H1 (cell line): Measurements from ENCODE around the gene DNMT3L. TPM values are rescaled to one million over a fixed set of nuclear protein-coding genes. Genes with fewer than 3 reads are reported as not detected.
"Not testable (repeated sequence)": the region's sequence is repeated elsewhere in the genome, so short reads cannot be mapped to it uniquely, and the experiment has no call there.

Experiments
- CTCF ChIA-PET: fragments of 300-600 bp; sonication (Branson Sonifier 250); formaldehyde crosslinking; loops from one replicate; lab custom pipeline; 2021; ENCODE audit not compliant: partially characterized antibody; lab: Charles Lee
- POLR2A ChIA-PET: fragments of 300-600 bp; sonication (Branson Sonifier 250); formaldehyde crosslinking; loops from one replicate; lab custom pipeline; 2021; ENCODE audit warnings: inconsistent platforms; ENCODE audit not compliant: partially characterized antibody; lab: Charles Lee
- DNase-seq, 2 experiments: peaks; one replicate each; pipeline versions ENCODE4 v3.0.0 to v3.0.0-alpha.2; 2010 to 2022; ENCODE audit warnings: low spot score in 2 of 2, low read depth in 1 of 2, mixed read lengths in 1 of 2
- FAIRE-seq: peaks from 2 replicates; lab custom pipeline; 2011; peaks lifted over from hg19 to GRCh38; lab: Jason Lieb, UNC
- H2AFZ ChIP-seq: 2 replicates; pipeline ENCODE4 v1.8.1; 2012; ENCODE audit warnings: low read length, inconsistent platforms
- H2AK5ac ChIP-seq: 2 replicates; pipeline ENCODE4 v1.6.1; 2013; ENCODE audit warnings: low read depth, low read length
- H2BK120ac ChIP-seq: replicated peaks from 2 replicates; pipeline ENCODE3; 2013; ENCODE audit warnings: low read depth, low read length, inconsistent platforms
- H2BK12ac ChIP-seq: 2 replicates; pipeline ENCODE4 v1.6.1; 2013; ENCODE audit warnings: low read depth, low read length
- H2BK15ac ChIP-seq: 2 replicates; pipeline ENCODE4 v1.6.1; 2013; ENCODE audit warnings: low read length
- H2BK20ac ChIP-seq: 2 replicates; pipeline ENCODE4 v1.6.1; 2013; ENCODE audit warnings: low read length
- H2BK5ac ChIP-seq: 2 replicates; pipeline ENCODE4 v1.6.1; 2013; ENCODE audit warnings: low read depth, low read length
- H3K14ac ChIP-seq: 2 replicates; pipeline ENCODE4 v1.6.1; 2013; ENCODE audit warnings: inconsistent platforms; ENCODE audit not compliant: insufficient read length
- H3K18ac ChIP-seq: 2 replicates; pipeline ENCODE4 v1.6.1; 2013; ENCODE audit warnings: low read length; ENCODE audit errors: extremely low read depth
- H3K23ac ChIP-seq: 2 replicates; pipeline ENCODE4 v1.6.1; 2013; ENCODE audit warnings: inconsistent platforms; ENCODE audit not compliant: insufficient read length
- H3K23me2 ChIP-seq: 2 replicates; pipeline ENCODE4 v1.6.1; 2013; ENCODE audit warnings: low read depth, low read length
- H3K27ac ChIP-seq: 2 replicates; pipeline ENCODE4 v1.6.1; 2011; ENCODE audit warnings: low read depth, low read length, inconsistent platforms
- H3K27me3 ChIP-seq, 4 experiments: replicated peaks in 1 of 4; 1 replicate in 1 of 4; 2 replicates in 3 of 4; pipeline versions ENCODE4 v1.6.1 to v1.8.1; 2011 to 2013; ENCODE audit warnings: low read length in 3 of 4, mild to moderate bottlenecking in 3 of 4, inconsistent platforms in 2 of 4, mixed read lengths in 2 of 4, moderate library complexity in 1 of 4; ENCODE audit not compliant: control insufficient read depth in 3 of 4, insufficient read depth in 3 of 4; ENCODE audit errors: extremely low read depth in 1 of 4
- H3K36me3 ChIP-seq, 4 experiments: 2 replicates each; pipeline versions ENCODE4 v1.6.1 to v1.8.1; 2011 to 2013; ENCODE audit warnings: mild to moderate bottlenecking in 4 of 4, low read length in 3 of 4, moderate library complexity in 2 of 4, control low read depth in 1 of 4, inconsistent platforms in 1 of 4; ENCODE audit not compliant: insufficient read depth in 4 of 4, control insufficient read depth in 2 of 4
- H3K4ac ChIP-seq: replicated peaks from 2 replicates; pipeline ENCODE3; 2013; ENCODE audit warnings: low read length, low read depth, mixed read lengths, inconsistent platforms; ENCODE audit not compliant: insufficient read length
- H3K4me1 ChIP-seq, 4 experiments: replicated peaks in 1 of 4; 1 replicate in 1 of 4; 2 replicates in 3 of 4; pipeline versions ENCODE4 v1.6.1 to v1.8.1; 2011 to 2013; ENCODE audit warnings: low read length in 3 of 4, inconsistent platforms in 2 of 4, mixed read lengths in 1 of 4; ENCODE audit not compliant: insufficient read depth in 4 of 4, control insufficient read depth in 3 of 4
- H3K4me2 ChIP-seq, 2 experiments: 2 replicates each; pipeline versions ENCODE4 v1.6.1 to v1.8.1; 2011 to 2013; ENCODE audit warnings: low read depth in 2 of 2, low read length in 2 of 2, control low read depth in 1 of 2, inconsistent platforms in 1 of 2, mild to moderate bottlenecking in 1 of 2; ENCODE audit not compliant: insufficient read depth in 1 of 2
- H3K4me3 ChIP-seq, 4 experiments: fragments of 200-600, 300-600 bp in 1 of 4; sonication (generic), shearing (Covaris generic), sonication (Bioruptor Twin) in 1 of 4; 2 replicates each; pipeline versions ENCODE4 v1.5.1 to v1.8.1; 2011 to 2016; ENCODE audit warnings: low read length in 4 of 4, low read depth in 3 of 4, control low read depth in 2 of 4, inconsistent platforms in 2 of 4, mild to moderate bottlenecking in 2 of 4, mixed read lengths in 1 of 4, moderate library complexity in 1 of 4; ENCODE audit not compliant: insufficient read depth in 2 of 4; ENCODE audit errors: extremely low read depth in 1 of 4
- H3K56ac ChIP-seq: replicated peaks from 2 replicates; pipeline ENCODE3; 2013; ENCODE audit warnings: low read depth, mild to moderate bottlenecking, mixed read lengths, low read length, inconsistent platforms; ENCODE audit not compliant: insufficient read length
- H3K79me1 ChIP-seq: 2 replicates; pipeline ENCODE4 v1.6.1; 2013; ENCODE audit warnings: low read depth, low read length, control low read depth
- H3K79me2 ChIP-seq, 2 experiments: 2 replicates each; pipeline versions ENCODE4 v1.6.1 to v1.8.1; 2012 to 2013; ENCODE audit warnings: low read length in 2 of 2, mild to moderate bottlenecking in 2 of 2, inconsistent platforms in 1 of 2; ENCODE audit not compliant: insufficient read depth in 2 of 2, control insufficient read depth in 1 of 2
- H3K9ac ChIP-seq, 4 experiments: replicated peaks in 1 of 4; 1 replicate in 1 of 4; 2 replicates in 3 of 4; pipeline versions ENCODE4 v1.6.1 to v1.8.1; 2011 to 2013; ENCODE audit warnings: low read depth in 3 of 4, low read length in 3 of 4, control low read depth in 2 of 4, mild to moderate bottlenecking in 2 of 4, moderate library complexity in 2 of 4, inconsistent platforms in 1 of 4; ENCODE audit errors: extremely low read depth in 1 of 4
- H3K9me3 ChIP-seq, 2 experiments: 2 replicates each; pipeline versions ENCODE4 v1.6.1 to v1.8.1; 2012 to 2013; ENCODE audit warnings: mild to moderate bottlenecking in 2 of 2, moderate library complexity in 2 of 2, control low read depth in 1 of 2, inconsistent platforms in 1 of 2, low read depth in 1 of 2, low read length in 1 of 2, mixed read lengths in 1 of 2; ENCODE audit not compliant: insufficient read depth in 2 of 2
- H4K20me1 ChIP-seq, 2 experiments: replicated peaks in 1 of 2; 2 replicates each; pipeline versions ENCODE3 to v1.8.1; 2011 to 2013; ENCODE audit warnings: inconsistent platforms in 2 of 2, low read length in 2 of 2, mild to moderate bottlenecking in 1 of 2; ENCODE audit not compliant: insufficient read depth in 2 of 2, control insufficient read depth in 1 of 2
- H4K5ac ChIP-seq: 2 replicates; pipeline ENCODE4 v1.6.1; 2013; ENCODE audit warnings: low read length, low read depth, mixed read lengths, inconsistent platforms; ENCODE audit not compliant: insufficient read length
- H4K8ac ChIP-seq: 2 replicates; pipeline ENCODE4 v1.8.0; 2013; ENCODE audit warnings: mild to moderate bottlenecking, moderate library complexity, low read length, inconsistent platforms; ENCODE audit not compliant: insufficient read depth; ENCODE audit errors: extremely low read depth
- H4K91ac ChIP-seq: replicated peaks from 2 replicates; pipeline ENCODE3; 2013; ENCODE audit warnings: low read length, mixed read lengths, inconsistent platforms; ENCODE audit not compliant: insufficient read length
- WGBS, 2 experiments: shearing (Covaris generic) in 1 of 2; methylation state at CpG; one replicate each; pipeline versions ENCODE4 v1.1.6 to v1.1.7; 2013 to 2015; ENCODE audit warnings: low lambda C conversion rate in 2 of 2, mixed read lengths in 2 of 2, inconsistent platforms in 1 of 2, low coverage in 1 of 2, missing lambda C conversion rate in 1 of 2; ENCODE audit not compliant: insufficient replicate concordance in 2 of 2, insufficient coverage in 1 of 2, insufficient read length in 1 of 2; ENCODE audit errors: extremely low coverage in 1 of 2, missing lambda C conversion rate in 1 of 2; 5-methylcytosine and 5-hydroxymethylcytosine counted together
- polyA plus RNA-seq, 7 experiments: library from polyadenylated mRNA; depleted of rRNA in 3 of 7; stranded (reverse) in 5 of 7; unstranded in 2 of 7; fragments of >200 nt in 5 of 7; fragments of 200-250 nt in 2 of 7; gene quantifications; 1 replicate in 5 of 7; 2 replicates in 1 of 7; 4 replicates in 1 of 7; pipeline versions ENCODE4 v1.2.1 to v1.2.3, GENCODE V29; 2011 to 2013; ENCODE audit warnings: missing spikeins in 2 of 7, mixed read lengths in 2 of 7
- total RNA-seq: library from RNA; stranded (reverse); fragmentation: NEBNext Ultra II Directional; extraction: Animal tissue kit (Norgen Biotek cat#: 25700); gene quantifications from 2 replicates; pipeline ENCODE4 v1.2.1, GENCODE V29; 2021

Gene DNMT3L
- total and polyA plus RNA-seq, 2 of the 8 experiments (the other 6 are each of a cell fraction or from before 2014, with no cell fraction given), result 0.06 TPM; not detected in 1

DNA sequence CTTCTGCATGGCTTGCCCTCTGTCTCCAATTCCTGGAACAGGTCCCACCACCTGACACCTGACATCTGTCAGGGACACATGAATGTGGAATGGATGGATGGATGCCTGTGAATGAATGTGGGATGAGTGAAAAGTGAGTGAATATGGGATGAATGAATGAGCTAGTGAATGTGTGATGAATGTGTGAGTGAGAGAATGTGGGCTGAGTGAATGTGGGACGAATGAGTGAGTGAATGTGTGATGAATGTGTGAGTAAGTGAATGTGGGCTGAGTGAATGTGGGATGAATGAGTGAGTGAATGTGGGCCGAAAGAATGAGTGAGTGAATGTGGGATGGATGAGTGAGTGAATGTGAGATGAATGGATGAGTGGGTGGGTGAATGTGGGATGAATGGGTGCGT, 50.1 kb downstream of the DNMT3L start:
- H3K23ac ChIP-seq, CTCF ChIA-PET: not testable (repeated sequence)

DNA sequence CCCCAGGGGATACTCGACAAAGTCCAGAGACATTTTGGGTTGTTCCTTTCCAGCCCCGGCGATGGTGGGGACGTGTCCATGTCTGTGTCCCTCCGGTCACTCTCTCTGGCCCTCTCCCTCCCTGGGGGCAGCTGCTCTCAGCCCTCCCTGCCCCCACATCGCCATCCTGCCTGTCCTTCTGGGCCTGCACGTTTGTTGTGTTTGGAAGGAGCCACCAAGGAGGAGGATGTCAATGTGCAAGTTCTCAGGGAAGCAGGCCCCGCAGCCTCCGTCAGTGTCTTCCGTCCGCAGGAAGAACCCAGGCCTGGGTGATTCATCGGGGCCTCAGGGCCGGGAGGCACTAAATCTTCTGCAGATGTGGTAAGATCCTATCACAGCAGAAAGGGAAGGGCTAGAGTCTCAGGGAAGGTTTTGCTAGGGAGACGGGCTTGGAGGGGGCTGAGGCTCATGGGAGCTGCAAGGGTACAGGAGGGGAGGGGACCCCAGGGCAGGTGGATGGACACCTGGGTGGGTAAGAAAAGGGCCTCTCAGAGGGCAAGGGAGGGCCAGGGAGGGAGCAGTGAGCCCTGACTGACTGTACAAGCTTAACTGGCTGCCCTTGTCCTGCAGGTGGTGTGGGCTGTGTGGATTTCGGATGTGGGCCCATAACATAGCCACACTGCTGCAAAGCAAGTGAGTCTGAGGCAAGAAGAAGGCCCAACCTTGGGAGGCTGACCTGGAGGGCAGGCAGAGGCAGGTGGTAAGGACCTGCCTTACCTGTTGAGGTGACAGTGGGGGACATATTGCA, 53.6 kb downstream of the DNMT3L start:
- H3K27ac ChIP-seq, H4K5ac ChIP-seq, H2BK15ac ChIP-seq, H3K4me3 ChIP-seq, H3K4me1 ChIP-seq, H3K36me3 ChIP-seq, H3K4ac ChIP-seq, H3K79me2 ChIP-seq, H4K91ac ChIP-seq, H2AFZ ChIP-seq, H3K14ac ChIP-seq, H3K9ac ChIP-seq, H4K20me1 ChIP-seq, H2BK12ac ChIP-seq, H3K56ac ChIP-seq, CTCF ChIA-PET, DNase-seq, H4K8ac ChIP-seq, POLR2A ChIA-PET, H3K4me2 ChIP-seq, FAIRE-seq, H3K23me2 ChIP-seq, H2BK5ac ChIP-seq, H3K23ac ChIP-seq, H3K27me3 ChIP-seq, H2BK120ac ChIP-seq, H2BK20ac ChIP-seq, H2AK5ac ChIP-seq, H3K79me1 ChIP-seq, H3K9me3 ChIP-seq, H3K18ac ChIP-seq: not testable (repeated sequence)
- no CpG with 5 or more reads among the region's 15 CpGs for WGBS, 2 experiments

More for the DNA sequence above, 50.1 kb downstream of the DNMT3L start:
- H3K23me2 ChIP-seq, H2BK5ac ChIP-seq, H2BK15ac ChIP-seq, H3K79me2 ChIP-seq, H3K9ac ChIP-seq, H2BK20ac ChIP-seq, H3K4me3 ChIP-seq, FAIRE-seq, POLR2A ChIA-PET, H2BK120ac ChIP-seq, H3K4me2 ChIP-seq, H2AFZ ChIP-seq, DNase-seq, H3K56ac ChIP-seq, H2BK12ac ChIP-seq, H3K18ac ChIP-seq, H4K5ac ChIP-seq, H4K8ac ChIP-seq, H3K79me1 ChIP-seq, H3K14ac ChIP-seq, H3K36me3 ChIP-seq, H3K4me1 ChIP-seq, H3K27me3 ChIP-seq, H3K4ac ChIP-seq, H2AK5ac ChIP-seq, H4K91ac ChIP-seq, H3K27ac ChIP-seq, H3K9me3 ChIP-seq, H4K20me1 ChIP-seq: not testable (repeated sequence)
- no CpG with 5 or more reads among the region's 3 CpGs for WGBS, 2 experiments
